ENCODE results near the gene STK26. TPM values are rescaled to one million over a fixed set of nuclear protein-coding genes. Genes with fewer than 3 reads are reported as not detected.
A peak's percentile ranks its signal among the peaks of the same experiment; 100 is the strongest.

STK26 gene
- total RNA-seq, 2 experiments from 2014 or later = 75.4 to 79.9 TPM

- Mint-ChIP-seq H3K4me3 (no peak overlapping the region), H3K9me3 (no peaks in the 10 kb centered on the region), H3K36me3 (ENCODE audit: low read depth) (peaks cover 17% of the 10 kb centered on the region), H3K4me1 (ENCODE audit: low read depth) (peaks cover 26% of the 10 kb centered on the region), H3K27me3 (no peaks in the 10 kb centered on the region), H3K27ac (no peak overlapping the region)
- TF ChIP-seq, protein P1, sequence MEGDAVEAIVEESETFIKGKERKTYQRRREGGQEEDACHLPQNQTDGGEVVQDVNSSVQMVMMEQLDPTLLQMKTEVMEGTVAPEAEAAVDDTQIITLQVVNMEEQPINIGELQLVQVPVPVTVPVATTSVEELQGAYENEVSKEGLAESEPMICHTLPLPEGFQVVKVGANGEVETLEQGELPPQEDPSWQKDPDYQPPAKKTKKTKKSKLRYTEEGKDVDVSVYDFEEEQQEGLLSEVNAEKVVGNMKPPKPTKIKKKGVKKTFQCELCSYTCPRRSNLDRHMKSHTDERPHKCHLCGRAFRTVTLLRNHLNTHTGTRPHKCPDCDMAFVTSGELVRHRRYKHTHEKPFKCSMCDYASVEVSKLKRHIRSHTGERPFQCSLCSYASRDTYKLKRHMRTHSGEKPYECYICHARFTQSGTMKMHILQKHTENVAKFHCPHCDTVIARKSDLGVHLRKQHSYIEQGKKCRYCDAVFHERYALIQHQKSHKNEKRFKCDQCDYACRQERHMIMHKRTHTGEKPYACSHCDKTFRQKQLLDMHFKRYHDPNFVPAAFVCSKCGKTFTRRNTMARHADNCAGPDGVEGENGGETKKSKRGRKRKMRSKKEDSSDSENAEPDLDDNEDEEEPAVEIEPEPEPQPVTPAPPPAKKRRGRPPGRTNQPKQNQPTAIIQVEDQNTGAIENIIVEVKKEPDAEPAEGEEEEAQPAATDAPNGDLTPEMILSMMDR (IDR thresholded peaks at IDR 0.05) = no peak
- ChIA-PET POLR2A (no interaction called here), CTCF (no interaction called here)
- no peak for ATAC-seq
- no peak for DNase-seq
- intact Hi-C loops (cut with micrococcal nuclease) = no loop called here
Measured at GRCh38 chrX:132058050-132058449, 34.9 kb downstream of the STK26 start.

DNA sequence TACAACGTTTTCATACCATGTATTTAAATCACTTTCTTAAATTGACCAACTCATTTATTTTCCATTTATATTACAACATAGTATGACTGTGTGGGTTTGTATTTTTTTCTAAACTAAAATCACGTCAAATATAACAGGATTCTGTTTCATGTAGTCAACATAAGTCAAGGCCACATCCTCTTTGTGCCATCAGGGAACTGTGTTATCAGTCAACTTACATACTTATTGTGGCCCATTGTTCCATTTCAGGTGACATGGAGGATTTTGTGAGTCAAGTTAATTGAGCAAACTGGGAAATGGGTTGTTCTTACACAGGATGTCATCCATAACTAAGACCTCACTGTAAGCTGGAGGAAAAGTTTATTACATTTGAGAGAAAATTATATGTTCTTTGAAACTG is 35.9 kb downstream of the STK26 start:
- CTCF ChIA-PET = no interaction called here
- H3K4me3 Mint-ChIP-seq = no peak overlapping the region
- POLR2A ChIA-PET = no interaction called here
- no peaks in the 10 kb centered on the region for H3K9me3 Mint-ChIP-seq
- no peaks in the 10 kb centered on the region for H3K27me3 Mint-ChIP-seq
- peaks cover 23% of the 10 kb centered on the region for H3K4me1 Mint-ChIP-seq (ENCODE audit: low read depth)
- intact Hi-C loops (cut with micrococcal nuclease) = no loop called here
- peaks cover 17% of the 10 kb centered on the region for H3K36me3 Mint-ChIP-seq (ENCODE audit: low read depth)
- no peak overlapping the region for H3K27ac Mint-ChIP-seq
- TF ChIP-seq, protein P1 (IDR thresholded peaks at IDR 0.05) = no peak
- DNase-seq (no peak), ATAC-seq (peak; percentile 58)

DNA sequence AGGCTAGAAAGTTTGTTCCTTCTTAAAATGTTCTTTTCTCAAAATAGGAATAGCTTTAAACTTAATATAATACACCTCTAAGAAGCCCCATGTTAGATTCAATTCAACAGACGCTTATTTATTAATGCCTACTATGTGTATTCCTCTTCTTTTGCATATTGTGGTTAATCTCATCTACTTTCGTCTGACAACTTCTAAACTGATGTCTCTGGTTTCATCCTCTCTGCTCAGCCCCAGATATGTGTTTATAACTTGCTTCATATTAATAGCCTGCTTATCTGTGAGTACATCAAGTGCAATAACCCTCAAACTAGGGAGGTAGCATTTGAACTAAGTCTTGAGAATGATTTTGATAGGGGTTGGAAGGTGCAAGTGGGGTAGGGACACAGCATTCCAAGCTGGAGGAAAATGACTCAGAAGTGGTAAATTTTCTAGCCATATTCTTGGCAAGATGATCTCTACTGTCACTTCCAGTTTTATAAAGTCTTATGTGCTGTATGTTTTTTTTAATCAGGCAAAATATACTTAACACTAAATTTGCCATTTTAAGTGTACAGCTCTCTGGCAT is 37.0 kb downstream of the STK26 start:
- Mint-ChIP-seq H3K9me3 (no peaks in the 10 kb centered on the region), H3K4me1 (ENCODE audit: low read depth) (peaks cover 23% of the 10 kb centered on the region), H3K36me3 (ENCODE audit: low read depth) (peaks cover 19% of the 10 kb centered on the region), H3K4me3 (no peak overlapping the region), H3K27ac (peak overlapping the region; percentile 23), H3K27me3 (no peaks in the 10 kb centered on the region)
- ATAC-seq (no peak), DNase-seq (no peak)
- intact Hi-C loops (cut with micrococcal nuclease) = no loop called here
- ChIA-PET POLR2A (no interaction called here), CTCF (no interaction called here)
- TF ChIP-seq, protein P1 (IDR thresholded peaks at IDR 0.05) = no peak

DNA sequence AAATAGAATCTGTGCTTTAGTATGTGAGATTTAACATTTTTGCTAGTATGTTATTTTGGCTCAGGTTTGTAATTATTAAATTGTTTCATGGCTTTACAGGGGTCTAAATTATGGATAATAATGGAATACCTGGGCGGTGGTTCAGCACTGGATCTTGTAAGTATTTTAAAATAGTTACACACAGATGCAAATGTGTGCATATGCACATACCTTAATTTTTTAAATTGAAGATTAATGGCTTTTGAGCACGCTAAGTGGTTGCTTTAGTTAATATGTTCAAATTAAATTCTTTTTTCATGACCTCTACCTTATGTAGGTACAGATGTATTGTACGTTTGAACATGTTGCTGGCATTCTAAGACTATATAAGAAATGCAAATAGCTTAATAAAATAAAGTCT is 40.2 kb downstream of the STK26 start:
- peaks cover 10% of the 10 kb centered on the region for H3K4me1 Mint-ChIP-seq (ENCODE audit: low read depth)
- no peak for ATAC-seq
- H3K36me3 Mint-ChIP-seq (ENCODE audit: low read depth) = peaks cover 10% of the 10 kb centered on the region
- CTCF ChIA-PET = no interaction called here
- no peak overlapping the region for H3K4me3 Mint-ChIP-seq
- no peak overlapping the region for H3K27ac Mint-ChIP-seq
- TF ChIP-seq, protein P1 (IDR thresholded peaks at IDR 0.05) = no peak
- intact Hi-C loops (cut with micrococcal nuclease) = no loop called here
- no peak for DNase-seq
- no peaks in the 10 kb centered on the region for H3K9me3 Mint-ChIP-seq
- H3K27me3 Mint-ChIP-seq = no peaks in the 10 kb centered on the region
- POLR2A ChIA-PET = no interaction called here

DNA sequence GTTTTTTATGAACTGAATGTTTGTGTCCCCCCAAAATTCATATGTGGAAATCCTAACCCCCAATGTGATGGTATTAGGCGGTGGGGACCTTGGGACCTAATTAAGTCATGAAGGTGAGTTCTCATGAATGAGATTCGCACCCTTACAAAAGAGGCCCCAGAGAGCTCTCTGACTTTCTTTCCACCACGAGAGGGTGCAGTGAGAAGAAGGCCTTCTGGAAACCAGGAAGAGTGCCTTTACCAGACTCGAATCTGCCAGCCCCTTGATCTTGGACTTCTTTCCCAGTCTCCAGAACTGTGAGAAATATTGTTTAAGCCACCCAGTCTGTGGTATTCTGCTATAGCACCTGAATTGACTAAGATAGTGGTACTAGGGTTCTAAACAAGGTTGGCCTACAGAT is 40.8 kb downstream of the STK26 start:
- TF ChIP-seq, protein P1 (IDR thresholded peaks at IDR 0.05) = no peak
- H3K27ac Mint-ChIP-seq = no peak overlapping the region
- intact Hi-C loops (cut with micrococcal nuclease) = no loop called here
- DNase-seq (no peak), ATAC-seq (no peak)
- peaks cover 8% of the 10 kb centered on the region for H3K4me1 Mint-ChIP-seq (ENCODE audit: low read depth)
- no peak overlapping the region for H3K4me3 Mint-ChIP-seq
- H3K36me3 Mint-ChIP-seq (ENCODE audit: low read depth) = peaks cover 12% of the 10 kb centered on the region
- H3K27me3 Mint-ChIP-seq = no peaks in the 10 kb centered on the region
- ChIA-PET POLR2A (no interaction called here), CTCF (no interaction called here)
- no peaks in the 10 kb centered on the region for H3K9me3 Mint-ChIP-seq

Data from activated CD8-positive, alpha-beta T cell treated with anti-CD3 and anti-CD28 coated beads for 36 hours (primary cell).